Ectodermal cell (in vitro differentiated cells): ENCODE measurements around the gene RNASEH1.
"Not testable (repeated sequence)": the region's sequence is repeated elsewhere in the genome, so short reads cannot be mapped to it uniquely, and the experiment has no call there.

ENCODE experiments used
- H3K27ac ChIP-seq: 2 replicates; pipeline ENCODE4 v1.7.0; 2013; ENCODE audit warnings: mild to moderate bottlenecking, low read depth, low read length; ENCODE audit not compliant: insufficient read depth, poor library complexity, severe bottlenecking
- H3K27me3 ChIP-seq: 2 replicates; pipeline ENCODE4 v1.7.0; 2013; ENCODE audit warnings: mild to moderate bottlenecking, low read length; ENCODE audit not compliant: insufficient read depth, control insufficient read depth, poor library complexity, severe bottlenecking
- H3K36me3 ChIP-seq: one replicate; pipeline ENCODE4 v1.7.0; 2013; ENCODE audit warnings: low read length; ENCODE audit not compliant: control insufficient read depth, insufficient read depth
- H3K4me1 ChIP-seq: one replicate; pipeline ENCODE4 v1.7.0; 2013; ENCODE audit warnings: low read length; ENCODE audit not compliant: control insufficient read depth, insufficient read depth
- H3K4me3 ChIP-seq: 2 replicates; pipeline ENCODE4 v1.7.0; 2013; ENCODE audit warnings: low read depth, low read length, control low read depth; ENCODE audit not compliant: insufficient read depth
- H3K9me3 ChIP-seq: 2 replicates; pipeline ENCODE4 v1.7.0; 2013; ENCODE audit warnings: mild to moderate bottlenecking, low read length, moderate library complexity; ENCODE audit not compliant: control insufficient read depth
- WGBS, 2 experiments: methylation state at CpG; one replicate each; pipeline ENCODE4 v1.1.7; 2013; ENCODE audit warnings: missing lambda C conversion rate in 2 of 2; 5-methylcytosine and 5-hydroxymethylcytosine counted together

Gene RNASEH1

DNA sequence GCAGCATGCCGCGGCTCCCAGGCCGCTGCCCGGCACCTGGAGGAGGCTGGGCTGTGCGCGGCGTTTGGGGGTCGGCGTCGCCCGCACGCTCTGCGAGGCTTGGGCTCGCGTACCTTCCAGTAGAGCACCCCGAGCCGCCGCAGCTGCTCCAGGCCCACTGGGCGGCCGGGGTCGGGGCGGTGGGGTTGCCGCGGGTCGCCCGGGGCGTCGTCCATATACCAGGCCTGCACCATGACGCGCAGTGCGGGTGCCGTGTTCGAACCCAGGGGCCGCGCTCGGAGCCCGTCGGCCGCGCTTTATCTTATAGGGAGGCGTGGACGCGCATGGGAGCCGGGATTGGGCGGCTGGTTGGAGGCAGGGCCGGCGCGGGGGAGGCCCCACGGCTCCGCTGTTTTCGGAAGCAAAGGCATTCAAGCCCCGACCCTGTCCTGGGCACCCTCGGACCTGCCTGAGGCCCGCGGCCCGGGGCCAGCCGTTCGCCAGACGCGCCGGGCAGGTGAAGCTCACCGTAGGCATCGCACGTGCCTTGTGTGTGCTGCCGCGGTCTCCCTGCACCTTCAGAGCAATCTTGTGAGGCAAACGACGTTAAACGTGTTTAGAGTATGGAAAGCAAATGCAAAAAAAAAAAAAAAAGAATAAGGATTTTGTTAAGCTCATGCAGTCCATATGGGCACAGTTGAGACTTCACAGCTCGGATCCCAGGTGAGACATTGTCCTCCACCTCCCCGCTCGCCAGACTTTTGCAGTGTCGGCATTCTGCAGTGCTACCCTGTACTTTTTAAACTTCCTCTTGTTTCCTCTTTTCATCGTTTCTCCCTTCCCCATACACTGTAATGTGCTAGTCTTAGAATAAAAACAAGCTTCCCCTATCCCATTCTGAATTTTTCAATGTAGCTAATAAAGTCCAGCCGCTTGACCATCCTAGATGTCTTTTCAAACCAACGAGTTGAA is 38.6 kb downstream of the RNASEH1 start, which contains the start of gene ADI1:
Gene ADI1, minus strand, starts transcription at position 277 of the 951 bp plus-strand sequence. Its CDS starts 44 bp downstream, at position 233.
- Histone ChIP-seq H3K27me3 (no peaks in the 10 kb centered on the region), H3K4me3 (peak within 1 kb of the TSS; percentile 68), H3K9me3 (no peaks in the 10 kb centered on the region), H3K4me1 (peaks cover 3% of the 10 kb centered on the region), H3K36me3 (peaks cover 6% of the 10 kb centered on the region), H3K27ac (peak within 1 kb of the TSS; percentile 97)
- 7 to 8% methylated on average over 76 of the region's 76 CpGs for WGBS, 2 experiments

GRCh38 chr2:3518496-3519254 is 39.5 kb downstream of the RNASEH1 start:
- H3K36me3 ChIP-seq = peaks cover 6% of the 10 kb centered on the region
- no peaks in the 10 kb centered on the region for H3K27me3 ChIP-seq
- H3K27ac ChIP-seq = peak overlapping the region; percentile 97
- H3K9me3 ChIP-seq = no peaks in the 10 kb centered on the region
- H3K4me1 ChIP-seq = peaks cover 3% of the 10 kb centered on the region
- H3K4me3 ChIP-seq = peak overlapping the region; percentile 68
- 0% methylated on average over 67 of the region's 67 CpGs for WGBS, 2 experiments

- Histone ChIP-seq H3K27me3 (no peaks in the 10 kb centered on the region), H3K9me3 (no peaks in the 10 kb centered on the region), H3K4me3 (peak overlapping the region; percentile 68), H3K4me1 (peaks cover 3% of the 10 kb centered on the region), H3K27ac (peak overlapping the region; percentile 87), H3K36me3 (peaks cover 6% of the 10 kb centered on the region)
- WGBS, 2 experiments = 1 to 4% methylated on average over 2 of the region's 3 CpGs
Measured at GRCh38 chr2:3517948-3518495, 40.1 kb downstream of the RNASEH1 start.

GRCh38 chr2:3516831-3517230 is 41.3 kb downstream of the RNASEH1 start:
- Histone ChIP-seq H3K9me3 (no peaks in the 10 kb centered on the region), H3K4me3 (no peak overlapping the region), H3K36me3 (peaks cover 6% of the 10 kb centered on the region), H3K4me1 (peaks cover 6% of the 10 kb centered on the region), H3K27ac (no peak overlapping the region), H3K27me3 (no peaks in the 10 kb centered on the region)
- WGBS, 2 experiments = 94% methylated on average over 3 of the region's 3 CpGs

DNA sequence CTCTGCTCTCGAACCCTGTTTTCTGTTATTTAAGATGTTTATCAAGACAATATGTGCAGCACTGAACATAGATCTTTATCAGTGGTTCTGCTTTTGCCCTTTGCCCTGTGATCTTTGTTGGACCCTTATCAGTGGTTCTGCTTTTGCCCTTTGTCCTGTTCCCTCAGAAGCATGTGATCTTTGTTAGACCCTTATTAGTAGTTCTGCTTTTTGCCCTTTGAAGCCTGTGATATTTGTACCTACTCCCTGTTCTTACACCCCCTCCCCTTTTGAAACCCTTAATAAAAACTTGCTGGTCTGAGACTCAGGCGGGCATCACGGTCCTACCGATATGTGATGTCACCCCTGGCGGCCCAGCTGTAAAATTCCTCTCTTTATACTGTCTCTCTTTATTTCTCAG is 42.7 kb downstream of the RNASEH1 start:
- H3K9me3 ChIP-seq, H3K27me3 ChIP-seq, H3K4me3 ChIP-seq, H3K36me3 ChIP-seq, H3K27ac ChIP-seq, H3K4me1 ChIP-seq: not testable (repeated sequence)
- 95 to 99% methylated on average over 4 to 5 of the region's 5 CpGs for WGBS, 2 experiments

DNA sequence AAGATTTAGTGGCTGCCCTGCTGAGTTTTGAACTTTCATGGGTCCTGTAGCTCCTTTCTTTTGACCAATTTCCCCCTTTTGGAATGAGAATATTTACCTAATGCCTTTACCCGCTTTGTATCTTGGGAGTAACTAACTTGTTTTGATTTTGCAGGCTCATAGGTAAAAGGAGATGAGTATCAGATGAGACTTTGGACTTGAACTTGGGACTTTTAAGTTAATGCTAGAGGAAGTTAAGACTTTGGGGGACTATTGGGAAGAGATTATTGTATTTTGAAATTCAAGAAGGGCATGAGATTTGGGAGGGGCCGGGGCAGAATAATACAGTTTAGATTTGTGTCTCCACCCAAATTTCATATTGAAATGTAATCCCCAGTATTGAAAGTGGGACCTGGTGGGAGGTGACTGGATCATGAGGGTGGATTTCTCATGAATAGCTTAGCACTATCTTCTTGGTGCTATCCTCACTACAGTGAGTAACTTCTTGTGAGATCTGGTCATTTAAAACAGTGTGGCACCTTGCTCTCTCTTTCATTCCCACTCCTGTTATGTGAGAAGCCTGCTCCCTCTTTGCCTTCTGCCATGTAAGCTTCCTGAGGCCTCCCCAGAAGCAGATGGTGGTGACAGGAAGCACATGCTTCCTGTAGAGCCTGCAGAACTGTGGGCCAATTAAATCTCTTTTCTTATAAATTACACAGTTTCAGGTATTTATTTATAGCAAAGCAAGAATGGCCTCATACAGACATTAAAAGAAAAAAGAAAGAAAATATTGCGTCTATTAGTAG is 44.9 kb downstream of the RNASEH1 start:
- Histone ChIP-seq H3K27ac (no peak overlapping the region), H3K9me3 (no peaks in the 10 kb centered on the region), H3K4me3 (no peak overlapping the region), H3K4me1 (peaks cover 3% of the 10 kb centered on the region), H3K36me3 (peaks cover 10% of the 10 kb centered on the region), H3K27me3 (no peaks in the 10 kb centered on the region)
- WGBS, 2 experiments = 94 to 98% methylated on average over 3 of the region's 3 CpGs

DNA sequence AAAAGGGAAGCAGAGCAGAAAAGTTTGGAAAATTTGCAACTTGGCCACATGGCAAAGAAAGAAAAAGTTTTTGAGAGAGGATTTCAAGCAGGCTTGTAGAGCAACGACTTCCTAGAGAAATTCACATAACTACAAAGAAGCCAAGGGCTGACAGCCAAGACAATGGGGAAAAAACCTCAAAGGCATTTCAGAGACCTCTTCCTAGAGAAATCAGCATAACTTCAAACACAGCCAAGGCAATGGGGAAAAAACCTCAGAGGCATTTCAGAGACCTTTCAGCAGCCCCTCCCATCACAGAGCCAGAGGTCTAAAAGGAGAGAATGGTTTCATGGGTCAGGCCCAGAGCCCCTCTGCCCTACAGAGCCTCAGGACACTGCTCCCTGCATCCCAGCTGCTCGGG is 46.0 kb downstream of the RNASEH1 start:
- Histone ChIP-seq H3K27me3 (no peaks in the 10 kb centered on the region), H3K36me3 (peaks cover 6% of the 10 kb centered on the region), H3K4me1 (peaks cover 3% of the 10 kb centered on the region), H3K9me3 (no peaks in the 10 kb centered on the region), H3K4me3 (no peak overlapping the region), H3K27ac (no peak overlapping the region)
- 53% methylated on average over 2 of the region's 2 CpGs for whole genome bisulfite sequencing, 2 experiments

DNA sequence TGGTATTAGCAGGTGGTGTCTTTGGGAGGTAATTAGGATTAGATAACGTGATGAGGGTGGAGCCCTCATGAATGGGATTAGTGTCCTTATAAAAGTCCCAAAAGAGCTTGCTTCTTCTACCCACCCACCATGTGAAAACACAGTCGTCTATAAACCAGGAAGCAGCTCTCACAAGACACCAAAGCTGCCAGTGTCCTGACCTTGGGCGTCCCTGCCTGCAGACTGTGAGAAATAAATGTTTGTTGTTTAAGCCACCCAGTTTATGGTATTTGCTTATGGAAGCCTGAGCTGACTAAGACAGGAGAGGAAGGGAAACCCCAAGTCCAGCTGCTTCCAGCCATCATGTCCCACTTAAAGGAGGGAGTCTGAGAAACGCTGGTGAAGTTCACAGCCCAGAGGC is 52.4 kb downstream of the RNASEH1 start:
- Histone ChIP-seq H3K36me3 (no peaks in the 10 kb centered on the region), H3K4me1 (no peaks in the 10 kb centered on the region), H3K27me3 (no peaks in the 10 kb centered on the region), H3K4me3 (no peak overlapping the region), H3K27ac (no peak overlapping the region), H3K9me3 (no peaks in the 10 kb centered on the region)
- WGBS, 2 experiments = 78 to 92% methylated on average over 3 to 4 of the region's 4 CpGs

DNA sequence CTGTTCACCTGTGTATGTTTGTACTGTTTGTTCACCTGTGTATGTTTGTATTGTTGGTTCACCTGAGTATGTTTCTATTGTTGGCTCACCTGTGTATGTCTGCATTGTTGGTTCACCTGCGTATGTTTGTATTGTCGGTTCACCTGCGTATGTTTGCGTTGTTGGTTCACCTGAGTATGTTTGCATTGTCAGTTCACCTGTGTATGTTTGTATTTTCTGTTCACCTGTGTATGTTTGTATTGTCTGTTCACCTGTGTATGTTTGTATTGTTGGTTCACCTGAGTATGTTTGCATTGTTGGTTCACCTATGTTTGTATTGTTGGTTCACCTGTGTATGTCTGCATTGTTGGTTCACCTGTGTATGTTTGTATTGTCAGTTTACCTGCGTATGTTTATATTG is 53.4 kb downstream of the RNASEH1 start:
- 99% methylated on average over 4 to 5 of the region's 5 CpGs for WGBS, 2 experiments
- Histone ChIP-seq H3K27ac (no peak overlapping the region), H3K4me1 (no peaks in the 10 kb centered on the region), H3K36me3 (peaks cover 3% of the 10 kb centered on the region), H3K4me3 (no peak overlapping the region), H3K27me3 (no peaks in the 10 kb centered on the region), H3K9me3 (no peaks in the 10 kb centered on the region)
